Lung (tissue), 16 donors: ENCODE measurements around the gene ME1. TPM values are rescaled to one million over a fixed set of nuclear protein-coding genes. Genes with fewer than 3 reads are reported as not detected.
A peak's percentile ranks its signal among the peaks of the same experiment; 100 is the strongest.

Source experiments
- ATAC-seq: fragments of 200-7000 bp; cut with Tn5 transposase; one replicate; pipeline ENCODE4 v1.9.1; 2020; ENCODE audit warnings: moderate number of reproducible peaks; ENCODE audit not compliant: insufficient read depth, low FRiP score
- DNase-seq, 3 donors: peaks; one replicate each; pipeline ENCODE4 v3.0.0-alpha.2; 2013 to 2017
- H3K27ac ChIP-seq, 2 donors: one replicate each; pipeline ENCODE4 v1.5.1; 2013; ENCODE audit warnings: mild to moderate bottlenecking in 2 of 2, moderate library complexity in 2 of 2, control low read depth in 1 of 2, inconsistent platforms in 1 of 2, low read depth in 1 of 2, low read length in 1 of 2
- H3K27me3 ChIP-seq, 3 donors: one replicate each; pipeline ENCODE4 v1.5.1; 2013; ENCODE audit warnings: low read length in 2 of 3; ENCODE audit not compliant: control insufficient read depth in 3 of 3, insufficient read depth in 3 of 3
- H3K36me3 ChIP-seq, 4 donors: one replicate each; pipeline ENCODE4 v1.5.1; 2013; ENCODE audit warnings: low read length in 4 of 4, mild to moderate bottlenecking in 1 of 4, moderate library complexity in 1 of 4; ENCODE audit not compliant: control insufficient read depth in 4 of 4, insufficient read depth in 4 of 4
- H3K4me1 ChIP-seq, 5 donors: one replicate each; pipeline ENCODE4 v1.5.1; 2013; ENCODE audit warnings: low read length in 5 of 5, mild to moderate bottlenecking in 2 of 5, moderate library complexity in 1 of 5; ENCODE audit not compliant: control insufficient read depth in 5 of 5, insufficient read depth in 5 of 5
- H3K4me3 ChIP-seq: one replicate; pipeline ENCODE4 v1.5.1; 2013; ENCODE audit warnings: mild to moderate bottlenecking, control low read depth, moderate library complexity
- H3K9ac ChIP-seq, 2 donors: one replicate each; pipeline ENCODE4 v1.5.1; 2013; ENCODE audit warnings: low read length in 2 of 2, control low read depth in 1 of 2; ENCODE audit not compliant: insufficient read depth in 1 of 2
- H3K9me3 ChIP-seq, 4 donors: one replicate each; pipeline ENCODE4 v1.5.1; 2013; ENCODE audit warnings: low read length in 3 of 4, mild to moderate bottlenecking in 1 of 4, moderate library complexity in 1 of 4; ENCODE audit not compliant: control insufficient read depth in 4 of 4, insufficient read depth in 3 of 4
- CTCF ChIP-seq: IDR thresholded peaks from 2 replicates; pipeline ENCODE4 v1.5.1; 2012; ENCODE audit warnings: mild to moderate bottlenecking; ENCODE audit errors: control extremely low read depth, extremely low read depth
- WGBS, 2 donors: extraction: QIAGEN DNeasy Blood & Tissue Kit; methylation state at CpG; one replicate each; pipeline ENCODE4 v1.1.7; 2013; 5-methylcytosine and 5-hydroxymethylcytosine counted together
- long read RNA-seq, 5 donors: transcript quantifications; one replicate each; lab custom pipeline, GENCODE V29; 2026
- polyA plus RNA-seq, 2 donors: library from polyadenylated mRNA; stranded (reverse); fragments of 200-250 nt; gene quantifications; one replicate each; pipeline ENCODE4 v1.2.1, GENCODE V29; 2013
- total RNA-seq, 2 donors: library from RNA; depleted of rRNA in 1 of 2; stranded (reverse); fragments of >200 nt in 1 of 2; gene quantifications; one replicate each; pipeline ENCODE4 v1.2.1, GENCODE V29; 2014 to 2021
- donor health status: control.
- donor health status: control.
- donor health status: Bipolar disorder and iron deficiency.
- donor health status: healthy.
- donor health status: DM: yes; HTN: yes; CAD: no.

The ME1 gene
- total RNA-seq (10 to 100 TPM in 1 of 2 donors, 1 to 10 TPM in 1; 4.9 to 17.5 TPM), polyA plus RNA-seq (10 to 100 TPM; 10.8 TPM)
- long read RNA-seq, donor 1, transcript ME1-201 (14 exons, 3,371 nt): major isoform, 5 of 5 reads
- long read RNA-seq, donor 1, partial matches to known transcripts: 0 of 5 reads
- long read RNA-seq, donor 1, other reads (novel, unspliced or antisense): 0 of 5 reads
- long read RNA-seq, donor 2, partial matches to known transcripts: 0 of 2 reads
- long read RNA-seq, donor 2, other reads (novel, unspliced or antisense): 0 of 2 reads
- long read RNA-seq, donor 3: 0 reads
- long read RNA-seq, donor 4: 0 reads
- long read RNA-seq, donor 5, transcript ME1-201 (14 exons, 3,371 nt): major isoform, 6 of 6 reads
- long read RNA-seq, donor 5, partial matches to known transcripts: 0 of 6 reads
- long read RNA-seq, donor 5, other reads (novel, unspliced or antisense): 0 of 6 reads

DNA sequence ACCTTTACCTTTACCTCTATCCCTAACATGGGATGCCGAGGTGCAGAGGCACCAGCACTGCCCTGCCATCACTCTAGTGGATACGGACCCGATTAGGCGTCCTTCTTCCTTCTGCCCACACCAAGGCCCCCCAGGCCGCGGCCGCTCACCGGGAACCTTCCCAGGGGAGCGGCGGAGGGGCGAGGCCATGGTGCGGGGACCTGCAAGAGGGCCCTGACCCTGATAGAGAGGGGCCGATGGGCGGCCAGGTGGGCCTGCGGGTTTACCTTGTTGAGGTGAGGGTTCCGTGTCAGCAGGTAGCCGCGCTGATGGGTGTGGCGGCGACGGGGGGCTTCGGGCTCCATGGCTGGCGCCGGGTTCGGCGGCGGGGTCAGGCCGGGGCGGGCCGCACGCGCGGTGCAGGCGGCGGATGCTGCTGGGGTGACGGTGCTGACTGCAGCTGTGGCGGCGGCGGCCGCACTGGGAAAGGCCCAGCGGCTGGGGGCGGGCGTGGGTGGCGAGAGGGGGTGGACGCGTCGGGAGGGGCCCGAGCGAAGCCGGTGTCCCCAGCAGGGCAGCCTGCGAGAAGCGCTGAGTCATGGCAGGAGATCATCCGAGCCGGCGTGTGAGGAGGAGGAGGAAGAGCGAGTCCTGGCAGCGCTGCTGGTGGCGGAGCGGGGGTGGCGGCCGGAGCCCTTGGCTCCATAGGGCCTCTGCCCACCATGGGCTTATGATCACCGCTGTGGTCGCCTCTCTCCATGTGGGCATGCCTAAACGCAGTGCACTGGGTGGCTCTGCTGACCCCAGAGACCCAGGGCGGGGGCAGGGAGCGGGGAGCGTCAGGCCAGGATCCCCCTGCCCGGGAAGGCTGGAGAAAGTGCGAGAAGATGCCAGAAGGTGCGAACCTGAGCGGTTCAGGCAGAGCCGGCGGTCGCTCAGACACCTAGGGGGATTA lies at the start of gene ME1:
ME1 (minus strand) TSS at position 441 of the 934 bp plus-strand sequence; CDS start at position 344, 97 bp downstream.
- Histone ChIP-seq H3K27ac (peak within 1 kb of the TSS; percentile 18 to 90), H3K4me1 (peaks cover 0 to 13% (median 5%) of the 10 kb centered on the region in 5 donors), H3K27me3 (no peaks in the 10 kb centered on the region), H3K9me3 (no peaks in the 10 kb centered on the region), H3K36me3 (no peaks in the 10 kb centered on the region), H3K4me3 (peak within 1 kb of the TSS; percentile 78), H3K9ac (peak within 1 kb of the TSS; percentile 40 to 73)
- peak; percentile 57 to 75 (median 73) for DNase-seq
- peak; percentile 88 for ATAC-seq
- WGBS, 2 donors: 14% methylated on average over 69 to 74 of the region's 74 CpGs
- TF ChIP-seq CTCF: no peak

GRCh38 chr6:83480470-83480869 lies 49.6 kb upstream of the ME1 start:
- H3K4me1 ChIP-seq: no peaks in the 10 kb centered on the region
- TF ChIP-seq CTCF: no peak
- no peaks in the 10 kb centered on the region for H3K36me3 ChIP-seq
- ATAC-seq (no peak), DNase-seq (no peak)
- peaks cover 0 to 4% (median 0%) of the 10 kb centered on the region in 4 donors for H3K9me3 ChIP-seq
- H3K27ac ChIP-seq: no peak overlapping the region
- no peak overlapping the region for H3K4me3 ChIP-seq
- no peak overlapping the region for H3K9ac ChIP-seq
- WGBS, 2 donors: 74 to 88% methylated on average over 1 of the region's 1 CpG
- H3K27me3 ChIP-seq: no peaks in the 10 kb centered on the region

GRCh38 chr6:83479389-83479788 lies 48.5 kb upstream of the ME1 start:
- Histone ChIP-seq H3K9ac (no peak overlapping the region), H3K4me3 (no peak overlapping the region), H3K4me1 (no peaks in the 10 kb centered on the region), H3K9me3 (peaks cover 0 to 4% (median 0%) of the 10 kb centered on the region in 4 donors), H3K36me3 (no peaks in the 10 kb centered on the region), H3K27me3 (no peaks in the 10 kb centered on the region), H3K27ac (no peak overlapping the region)
- DNase-seq: no peak
- no peak for TF ChIP-seq CTCF
- WGBS, 2 donors: 89% methylated on average over 1 of the region's 1 CpG
- ATAC-seq: no peak
